NCI-H82 treated with DMSO at 0.1 percent for 48 hours (cell line): ENCODE measurements around the gene SLC25A1.

ENCODE experiments used
- DNase-seq: peaks from one replicate; lab custom pipeline; 2025; ENCODE audit not compliant: unreplicated experiment; lab: John Stamatoyannopoulos, UW

SLC25A1 gene

GRCh38 chr22:19139974-19140373 is 38.6 kb downstream of the SLC25A1 start:
- no peak for DNase-seq

- DNase-seq, result no peak
These were observed 39.6 kb downstream of the SLC25A1 start for GRCh38 chr22:19139001-19139356.

- no peak for DNase-seq
These were observed 40.1 kb downstream of the SLC25A1 start for GRCh38 chr22:19138217-19139000.

- no peak for DNase-seq
These were observed 40.9 kb downstream of the SLC25A1 start for GRCh38 chr22:19137384-19138216.

GRCh38 chr22:19136915-19137314 is 41.6 kb downstream of the SLC25A1 start:
- no peak for DNase-seq

GRCh38 chr22:19134874-19135273 is 43.7 kb downstream of the SLC25A1 start:
- DNase-seq, result no peak

GRCh38 chr22:19134176-19134831 is 44.2 kb downstream of the SLC25A1 start:
- no peak for DNase-seq

GRCh38 chr22:19133561-19133960 is 45.0 kb downstream of the SLC25A1 start:
- DNase-seq, result no peak

- DNase-seq, result no peak
These were observed 45.7 kb downstream of the SLC25A1 start for GRCh38 chr22:19132693-19133400.

- no peak for DNase-seq
These were observed 46.4 kb downstream of the SLC25A1 start for GRCh38 chr22:19132153-19132552.

GRCh38 chr22:19131685-19132015 is 46.9 kb downstream of the SLC25A1 start:
- DNase-seq, result no peak

- no peak for DNase-seq
These were observed 47.4 kb downstream of the SLC25A1 start, which contains the start of gene TSSK2 for GRCh38 chr22:19130959-19131684. Gene TSSK2, plus strand, starts transcription at chr22:19131308. Its CDS starts 92 bp downstream, at chr22:19131400.

GRCh38 chr22:19129871-19130270 is 48.7 kb downstream of the SLC25A1 start:
- DNase-seq, result no peak

GRCh38 chr22:19128946-19129727 is 49.4 kb downstream of the SLC25A1 start:
- DNase-seq, result no peak

GRCh38 chr22:19128009-19128401 is 50.5 kb downstream of the SLC25A1 start:
- DNase-seq, result no peak

GRCh38 chr22:19127329-19128008 is 51.1 kb downstream of the SLC25A1 start:
- no peak for DNase-seq

- DNase-seq, result no peak
These were observed 51.9 kb downstream of the SLC25A1 start for GRCh38 chr22:19126309-19127273.
